ENCODE measurements around the gene DLK1.

The DLK1 gene

GRCh38 chr14:100694579-100695422 is 31.9 kb upstream of the DLK1 start:
- no peak for DNase-seq

GRCh38 chr14:100695423-100695738 is 31.3 kb upstream of the DLK1 start:
- DNase-seq: no peak

GRCh38 chr14:100696008-100696407 is 30.7 kb upstream of the DLK1 start:
- DNase-seq: no peak

GRCh38 chr14:100696590-100696989 is 30.1 kb upstream of the DLK1 start:
- no peak for DNase-seq

GRCh38 chr14:100698066-100698465 is 28.6 kb upstream of the DLK1 start:
- DNase-seq: no peak

GRCh38 chr14:100698666-100699448 is 27.8 kb upstream of the DLK1 start:
- no peak for DNase-seq

GRCh38 chr14:100701314-100701713 is 25.4 kb upstream of the DLK1 start:
- no peak for DNase-seq

GRCh38 chr14:100702590-100702989 is 24.1 kb upstream of the DLK1 start:
- DNase-seq: no peak

- DNase-seq: no peak
Observed at GRCh38 chr14:100703386-100704220, 23.1 kb upstream of the DLK1 start.

- no peak for DNase-seq
Observed at GRCh38 chr14:100706200-100706599, 20.5 kb upstream of the DLK1 start.

- DNase-seq: no peak
Observed at GRCh38 chr14:100706860-100707259, 19.8 kb upstream of the DLK1 start.

GRCh38 chr14:100708425-100709288 is 18.0 kb upstream of the DLK1 start:
- no peak for DNase-seq

- no peak for DNase-seq
Observed at GRCh38 chr14:100709289-100710284, 17.1 kb upstream of the DLK1 start.

- no peak for DNase-seq
Observed at GRCh38 chr14:100710391-100710790, 16.3 kb upstream of the DLK1 start.

- no peak for DNase-seq
Observed at GRCh38 chr14:100710826-100711462, 15.7 kb upstream of the DLK1 start.

GRCh38 chr14:100711493-100711892 is 15.2 kb upstream of the DLK1 start:
- DNase-seq: peak in 1 of 2 donors; percentile 11

- no peak for DNase-seq
Observed at GRCh38 chr14:100712490-100712889, 14.2 kb upstream of the DLK1 start.

GRCh38 chr14:100713705-100714104 is 13.0 kb upstream of the DLK1 start:
- DNase-seq: no peak

GRCh38 chr14:100714258-100714892 is 12.3 kb upstream of the DLK1 start:
- peak in 1 of 2 donors; percentile 11 for DNase-seq

- no peak for DNase-seq
Observed at GRCh38 chr14:100715332-100715731, 11.4 kb upstream of the DLK1 start.

All from CD4-positive, alpha-beta T cell treated with Interleukin-1 beta for 1 hour (primary cell).